ENCODE measurements around the gene TSNAX. TPM values are rescaled to one million over a fixed set of nuclear protein-coding genes. Genes with fewer than 3 reads are reported as not detected.

Gene TSNAX
- total and polyA plus RNA-seq, 2 of the 8 experiments (the other 6 are each of a cell fraction or from before 2014, with no cell fraction given), result 7.7 to 34.0 TPM

GRCh38 chr1:231487910-231488309, 40.6 kb upstream of the TSNAX start:
- Histone ChIP-seq H2BK20ac (ENCODE audit: low read length) (no peak overlapping the region), H3K56ac (replicated peaks; ENCODE audit: insufficient read length, low read depth, low read length) (no peak overlapping the region), H3K4ac (replicated peaks; ENCODE audit: insufficient read length, low read depth, low read length) (no peak overlapping the region), H3K9me3 (ENCODE audit: insufficient read depth in 2 of 2, low read depth in 1 of 2, low read length in 1 of 2) (no peaks in the 10 kb centered on the region), H4K5ac (ENCODE audit: insufficient read length, low read depth, low read length) (no peak overlapping the region), H4K20me1 (replicated peaks in 1 of 2; ENCODE audit: control insufficient read depth in 1 of 2, insufficient read depth in 2 of 2, low read length in 2 of 2) (no peaks in the 10 kb centered on the region), H2BK15ac (ENCODE audit: low read length) (no peak overlapping the region), H3K27me3 (replicated peaks in 1 of 4; ENCODE audit: control insufficient read depth in 3 of 4, extremely low read depth in 1 of 4, insufficient read depth in 3 of 4, low read length in 3 of 4) (no peaks in the 10 kb centered on the region), H3K36me3 (ENCODE audit: control insufficient read depth in 2 of 4, insufficient read depth in 4 of 4, low read length in 3 of 4) (no peaks in the 10 kb centered on the region), H3K23me2 (ENCODE audit: low read depth, low read length) (no peaks in the 10 kb centered on the region), H3K4me2 (ENCODE audit: insufficient read depth in 1 of 2, low read depth in 2 of 2, low read length in 2 of 2) (no peak overlapping the region), H3K18ac (ENCODE audit: extremely low read depth, low read length) (no peak overlapping the region), H2AK5ac (ENCODE audit: low read depth, low read length) (no peak overlapping the region), H4K8ac (ENCODE audit: extremely low read depth, insufficient read depth, low read length) (no peak overlapping the region), H3K4me1 (replicated peaks in 1 of 4; ENCODE audit: control insufficient read depth in 3 of 4, insufficient read depth in 4 of 4, low read length in 3 of 4) (no peaks in the 10 kb centered on the region; a peak in 3 of 7 replicates), H2BK5ac (ENCODE audit: low read depth, low read length) (no peak overlapping the region), H3K27ac (ENCODE audit: low read depth, low read length) (no peak overlapping the region), H2BK12ac (ENCODE audit: low read depth, low read length) (no peak overlapping the region), H3K79me1 (ENCODE audit: low read depth, low read length) (no peaks in the 10 kb centered on the region), H3K14ac (ENCODE audit: insufficient read length) (no peak overlapping the region), H2AFZ (ENCODE audit: low read length) (no peak overlapping the region), H3K79me2 (ENCODE audit: control insufficient read depth in 1 of 2, insufficient read depth in 2 of 2, low read length in 2 of 2) (no peaks in the 10 kb centered on the region), H4K91ac (replicated peaks; ENCODE audit: insufficient read length, low read length) (no peak overlapping the region), H3K4me3 (ENCODE audit: extremely low read depth in 1 of 4, insufficient read depth in 2 of 4, low read depth in 3 of 4, low read length in 4 of 4) (no peak overlapping the region), H3K9ac (replicated peaks in 1 of 4; ENCODE audit: extremely low read depth in 1 of 4, low read depth in 3 of 4, low read length in 3 of 4) (no peak overlapping the region), H3K23ac (ENCODE audit: insufficient read length) (no peak overlapping the region), H2BK120ac (replicated peaks; ENCODE audit: low read depth, low read length) (no peak overlapping the region)
- WGBS, 2 experiments (ENCODE audit: extremely low coverage in 1 of 2, insufficient coverage in 1 of 2, insufficient read length in 1 of 2, insufficient replicate concordance in 2 of 2, low coverage in 1 of 2, low lambda C conversion rate in 2 of 2, missing lambda C conversion rate in 1 of 2), result 93% methylated on average over 3 of the region's 3 CpGs; no CpG with 5 or more reads in 1 of the 2 experiments
- POLR2A ChIA-PET (ENCODE audit: partially characterized antibody), result no interaction called here
- FAIRE-seq (no peak), DNase-seq (ENCODE audit: low read depth in 1 of 2, low spot score in 2 of 2) (no peak)
- CTCF ChIA-PET (ENCODE audit: partially characterized antibody), result no interaction called here
- TF ChIP-seq E2F6 (IDR thresholded peaks at IDR 0.05) (no peak), GTF2F1 (IDR thresholded peaks at IDR 0.05; ENCODE audit: borderline replicate concordance, low read depth, low read length) (no peak), SIN3A (conservative IDR thresholded peaks at IDR 0.05 in 1 of 2, IDR thresholded peaks at IDR 0.05 in 1 of 2; ENCODE audit: low read depth in 1 of 2, low read length in 2 of 2) (no peak), POLR2A (IDR thresholded peaks at IDR 0.05; ENCODE audit: control extremely low read depth in 1 of 2, low read depth in 2 of 2, low read length in 2 of 2) (no peak), TEAD4 (IDR thresholded peaks at IDR 0.05; ENCODE audit: low read depth, low read length) (no peak), MAFK (IDR thresholded peaks at IDR 0.05; ENCODE audit: low read depth, low read length) (no peak), TCF12 (IDR thresholded peaks at IDR 0.05; ENCODE audit: low read depth, low read length) (no peak), KDM4A (IDR thresholded peaks at IDR 0.05; ENCODE audit: low read depth, low read length, severe bottlenecking) (no peak)
- TF ChIP-seq, protein P1, sequence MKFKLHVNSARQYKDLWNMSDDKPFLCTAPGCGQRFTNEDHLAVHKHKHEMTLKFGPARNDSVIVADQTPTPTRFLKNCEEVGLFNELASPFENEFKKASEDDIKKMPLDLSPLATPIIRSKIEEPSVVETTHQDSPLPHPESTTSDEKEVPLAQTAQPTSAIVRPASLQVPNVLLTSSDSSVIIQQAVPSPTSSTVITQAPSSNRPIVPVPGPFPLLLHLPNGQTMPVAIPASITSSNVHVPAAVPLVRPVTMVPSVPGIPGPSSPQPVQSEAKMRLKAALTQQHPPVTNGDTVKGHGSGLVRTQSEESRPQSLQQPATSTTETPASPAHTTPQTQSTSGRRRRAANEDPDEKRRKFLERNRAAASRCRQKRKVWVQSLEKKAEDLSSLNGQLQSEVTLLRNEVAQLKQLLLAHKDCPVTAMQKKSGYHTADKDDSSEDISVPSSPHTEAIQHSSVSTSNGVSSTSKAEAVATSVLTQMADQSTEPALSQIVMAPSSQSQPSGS (IDR thresholded peaks at IDR 0.05; ENCODE audit: low read length), result no peak
- TF ChIP-seq, protein P2, sequence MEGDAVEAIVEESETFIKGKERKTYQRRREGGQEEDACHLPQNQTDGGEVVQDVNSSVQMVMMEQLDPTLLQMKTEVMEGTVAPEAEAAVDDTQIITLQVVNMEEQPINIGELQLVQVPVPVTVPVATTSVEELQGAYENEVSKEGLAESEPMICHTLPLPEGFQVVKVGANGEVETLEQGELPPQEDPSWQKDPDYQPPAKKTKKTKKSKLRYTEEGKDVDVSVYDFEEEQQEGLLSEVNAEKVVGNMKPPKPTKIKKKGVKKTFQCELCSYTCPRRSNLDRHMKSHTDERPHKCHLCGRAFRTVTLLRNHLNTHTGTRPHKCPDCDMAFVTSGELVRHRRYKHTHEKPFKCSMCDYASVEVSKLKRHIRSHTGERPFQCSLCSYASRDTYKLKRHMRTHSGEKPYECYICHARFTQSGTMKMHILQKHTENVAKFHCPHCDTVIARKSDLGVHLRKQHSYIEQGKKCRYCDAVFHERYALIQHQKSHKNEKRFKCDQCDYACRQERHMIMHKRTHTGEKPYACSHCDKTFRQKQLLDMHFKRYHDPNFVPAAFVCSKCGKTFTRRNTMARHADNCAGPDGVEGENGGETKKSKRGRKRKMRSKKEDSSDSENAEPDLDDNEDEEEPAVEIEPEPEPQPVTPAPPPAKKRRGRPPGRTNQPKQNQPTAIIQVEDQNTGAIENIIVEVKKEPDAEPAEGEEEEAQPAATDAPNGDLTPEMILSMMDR (IDR thresholded peaks at IDR 0.05; ENCODE audit: control extremely low read depth in 1 of 3, insufficient read depth in 1 of 3, low read depth in 1 of 3, low read length in 3 of 3), result no peak
